Inflammatory macrophage treated with lipopolysaccharide for 1 hour (primary cell): ENCODE results near the gene PPARD.

Experiments used
- DNase-seq, 2 donors: peaks; one replicate each; pipeline ENCODE4 v3.0.0-alpha.2; 2020 to 2022

The PPARD gene

GRCh38 chr6:35474942-35475570, 132.7 kb downstream of the PPARD start:
- no peak for DNase-seq

- DNase-seq, result no peak
These were observed 133.2 kb downstream of the PPARD start for GRCh38 chr6:35475573-35475972.

- DNase-seq, result no peak
These were observed 133.6 kb downstream of the PPARD start for GRCh38 chr6:35476004-35476403.

- DNase-seq, result no peak
These were observed 134.7 kb downstream of the PPARD start for GRCh38 chr6:35477028-35477427.
